Stimulated activated CD8-positive, alpha-beta memory T cell treated with anti-CD3 and anti-CD28 coated beads, Interleukin-7, amount 100 ng/mL, for 4 hours (primary cell): ENCODE data around the gene PNPLA2.

Experiments
- DNase-seq, 2 donors: peaks; one replicate each; pipeline ENCODE4 v3.0.0-alpha.2; 2020; ENCODE audit warnings: low read depth in 2 of 2

PNPLA2 gene

DNA sequence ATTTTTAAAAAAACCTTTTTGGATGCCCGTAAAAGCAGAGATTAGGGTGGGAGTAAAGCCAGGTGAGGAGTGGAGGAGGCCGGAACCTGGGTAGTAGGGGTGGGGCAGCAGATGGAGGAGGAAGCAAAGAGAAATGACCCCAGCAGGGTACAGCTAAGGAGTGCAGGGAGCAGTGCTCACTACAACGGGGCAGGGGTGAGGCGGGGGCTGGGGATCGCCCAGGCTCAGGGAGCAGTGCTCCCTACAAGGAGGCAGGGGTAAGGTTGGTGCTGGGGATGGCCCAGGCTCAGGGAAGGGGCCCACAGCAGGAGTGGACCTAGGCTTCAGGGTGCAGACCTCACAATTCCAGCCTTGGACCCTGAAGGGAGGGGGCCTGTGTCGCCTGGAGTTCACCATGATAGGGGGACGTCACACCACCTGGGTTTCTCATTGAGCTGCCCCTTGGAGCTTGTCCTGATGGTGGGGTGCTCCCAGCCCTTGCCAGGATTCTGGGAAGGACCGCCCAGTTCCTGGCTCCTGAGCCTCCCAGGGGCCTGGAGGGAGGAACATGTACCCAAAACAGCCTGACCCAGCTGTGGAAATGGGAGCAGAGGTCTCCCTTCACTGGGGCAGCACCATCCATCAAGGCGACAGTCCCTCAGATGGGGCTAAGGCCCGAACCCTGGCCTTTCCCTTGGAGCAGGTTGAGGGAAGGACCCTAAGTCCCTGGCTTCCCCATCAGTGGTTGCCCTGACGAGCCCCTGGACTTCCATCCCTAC, 2.9 kb upstream of the PNPLA2 start:
- DNase-seq, result no peak

DNA sequence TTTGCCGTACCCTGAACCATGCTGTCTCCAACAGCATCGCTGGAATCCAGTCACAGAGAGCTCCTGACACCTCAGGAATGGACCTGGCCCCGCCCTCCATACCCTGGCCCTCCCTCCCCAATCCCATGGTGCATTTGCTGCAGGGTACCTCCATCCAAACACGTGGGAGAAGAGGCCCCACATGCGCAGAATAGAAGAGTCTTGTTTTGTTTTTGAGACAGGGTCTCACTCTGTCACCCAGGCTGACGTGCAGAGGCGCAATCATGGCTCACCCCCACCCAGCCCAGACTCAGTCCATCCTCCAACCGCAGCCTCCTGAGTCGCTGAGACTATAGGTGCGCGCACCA, 2.3 kb upstream of the PNPLA2 start:
- no peak for DNase-seq

DNA sequence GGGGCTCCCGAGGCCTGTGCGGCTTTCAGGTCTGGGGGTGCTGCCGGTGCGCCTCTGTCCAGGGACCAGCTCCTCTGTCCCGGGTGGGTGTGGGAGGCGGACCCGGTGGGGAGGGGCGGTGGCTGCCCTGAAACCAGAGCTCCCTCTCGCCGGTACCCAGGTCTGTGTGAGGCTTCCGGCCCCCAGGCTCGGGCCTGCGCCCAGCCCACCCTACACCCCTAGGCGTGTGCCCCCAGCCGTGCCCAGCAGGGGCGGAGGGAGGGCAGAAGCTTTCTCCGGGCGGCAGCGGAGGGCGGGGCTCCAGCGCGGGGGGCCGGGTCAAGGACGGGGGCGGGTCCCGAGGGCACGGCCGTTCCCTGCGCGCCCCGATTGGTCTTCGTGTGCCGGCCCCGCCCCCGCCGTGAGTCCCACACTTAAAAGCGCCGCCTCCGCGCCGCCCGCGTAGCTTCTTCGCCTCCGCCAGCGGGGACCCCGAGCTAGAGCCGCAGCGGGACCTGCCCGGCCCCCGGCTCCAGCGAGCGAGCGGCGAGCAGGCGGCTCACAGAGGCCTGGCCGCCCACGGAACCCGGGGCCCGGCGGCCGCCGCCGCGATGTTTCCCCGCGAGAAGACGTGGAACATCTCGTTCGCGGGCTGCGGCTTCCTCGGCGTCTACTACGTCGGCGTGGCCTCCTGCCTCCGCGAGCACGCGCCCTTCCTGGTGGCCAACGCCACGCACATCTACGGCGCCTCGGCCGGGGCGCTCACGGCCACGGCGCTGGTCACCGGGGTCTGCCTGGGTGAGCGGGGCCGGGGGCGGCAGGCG, 616 bp downstream of the PNPLA2 start:
- DNase-seq, result peak; percentile 83 to 93

DNA sequence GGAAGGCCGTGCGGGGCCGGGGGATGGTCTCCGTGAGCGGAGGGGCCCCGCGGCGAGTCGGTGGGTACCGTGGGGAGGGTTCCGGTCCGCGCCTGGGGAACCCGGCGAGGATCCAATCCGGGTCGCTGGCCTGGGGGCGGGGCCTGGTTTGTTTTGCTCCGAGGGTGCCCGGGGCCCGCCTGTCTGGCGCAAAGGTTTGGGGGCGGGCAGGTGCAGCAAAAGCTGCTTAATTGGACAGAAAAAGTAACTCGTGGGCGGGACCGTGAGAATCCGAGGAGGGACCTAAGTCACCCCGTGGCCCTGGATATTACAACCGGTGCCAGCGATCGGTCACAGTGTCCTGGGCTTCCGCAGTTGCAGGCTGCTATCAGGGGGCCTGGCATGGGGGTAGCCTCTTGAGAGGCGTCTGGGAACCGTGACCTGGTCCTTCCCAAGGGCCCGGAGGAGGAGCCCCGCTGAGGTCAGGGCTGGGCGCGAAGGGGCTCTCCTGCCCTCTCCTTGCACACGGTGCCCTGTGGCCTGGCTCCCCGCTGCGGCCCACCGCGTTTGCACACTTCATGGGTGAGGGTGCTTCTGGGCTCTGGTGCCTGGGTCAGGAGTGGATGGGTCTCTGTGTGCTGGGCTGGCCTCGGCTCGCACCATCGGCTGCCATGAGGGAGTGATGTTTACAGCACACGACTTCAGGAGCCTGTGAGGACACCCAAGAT, 1.4 kb downstream of the PNPLA2 start:
- DNase-seq, result peak; percentile 86 to 91

DNA sequence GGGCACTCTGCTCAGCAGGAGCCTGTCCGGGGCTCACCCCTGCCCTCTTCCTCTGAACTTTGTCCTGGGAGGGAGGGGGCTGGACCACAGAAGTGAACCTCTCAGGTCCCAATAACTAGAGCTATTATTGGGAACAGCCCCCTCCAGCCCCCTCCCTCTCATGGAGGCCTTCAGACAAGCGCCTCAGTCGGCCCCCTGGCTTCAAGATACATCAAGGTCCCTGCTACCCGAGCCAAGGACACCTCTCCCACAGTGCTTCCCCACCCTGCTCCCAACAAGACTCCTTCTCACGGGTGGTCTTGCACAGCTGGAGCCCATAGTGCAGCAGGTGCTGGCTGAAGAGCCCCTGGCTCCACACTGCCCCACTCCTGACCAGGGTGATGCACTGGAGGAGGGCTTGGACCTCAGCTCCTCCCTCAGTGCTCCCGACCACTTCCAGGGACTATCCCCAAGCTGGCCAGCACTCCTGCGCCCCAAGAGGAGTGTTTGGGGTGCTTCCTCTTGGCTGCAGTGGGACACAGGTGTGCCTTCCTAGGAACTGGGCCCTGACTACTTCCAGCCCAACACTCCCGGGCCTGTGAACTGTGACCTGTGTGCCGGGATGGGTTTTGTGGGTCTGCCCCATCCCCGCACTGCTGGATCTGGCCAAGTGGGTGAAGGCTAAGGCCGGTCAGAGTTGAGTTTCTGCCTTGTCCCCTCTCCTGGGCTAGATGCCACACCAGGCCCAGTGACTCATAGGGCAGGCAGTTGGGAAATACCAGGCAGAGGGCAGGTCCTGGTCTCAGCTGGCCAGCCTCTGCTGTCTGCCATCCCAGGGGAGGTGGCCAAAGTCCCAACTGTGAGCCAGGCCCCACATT, 2.2 kb downstream of the PNPLA2 start:
- no peak for DNase-seq

DNA sequence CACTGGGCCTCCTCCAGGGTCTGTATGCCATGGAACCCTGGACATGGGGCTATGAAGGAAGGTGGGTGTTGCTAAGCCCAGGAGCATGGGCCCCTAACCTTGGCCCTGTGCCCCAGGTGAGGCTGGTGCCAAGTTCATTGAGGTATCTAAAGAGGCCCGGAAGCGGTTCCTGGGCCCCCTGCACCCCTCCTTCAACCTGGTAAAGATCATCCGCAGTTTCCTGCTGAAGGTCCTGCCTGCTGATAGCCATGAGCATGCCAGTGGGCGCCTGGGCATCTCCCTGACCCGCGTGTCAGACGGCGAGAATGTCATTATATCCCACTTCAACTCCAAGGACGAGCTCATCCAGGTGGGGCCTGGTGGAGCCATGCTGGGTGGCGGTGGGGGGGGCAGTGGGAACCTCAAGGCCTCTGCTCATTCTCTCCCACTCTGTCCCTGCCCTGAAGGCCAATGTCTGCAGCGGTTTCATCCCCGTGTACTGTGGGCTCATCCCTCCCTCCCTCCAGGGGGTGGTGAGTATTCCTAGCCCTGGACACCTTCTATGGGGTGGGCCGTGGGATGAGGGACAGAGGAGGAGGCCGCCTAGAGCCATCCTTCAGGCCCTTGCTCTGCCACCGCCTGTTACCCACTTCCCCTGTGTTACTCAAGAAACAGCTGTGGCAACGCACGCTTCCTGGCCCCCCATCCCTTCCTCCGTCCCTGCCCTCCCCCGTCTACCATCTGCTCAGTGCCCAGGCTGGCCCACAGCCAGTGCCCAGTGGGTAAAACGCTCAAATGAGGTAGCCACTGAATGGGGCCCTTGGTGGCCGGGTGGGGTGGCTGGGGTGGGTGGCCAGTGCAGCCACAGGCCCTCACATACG, 3.0 kb downstream of the PNPLA2 start:
- DNase-seq, result no peak

DNA sequence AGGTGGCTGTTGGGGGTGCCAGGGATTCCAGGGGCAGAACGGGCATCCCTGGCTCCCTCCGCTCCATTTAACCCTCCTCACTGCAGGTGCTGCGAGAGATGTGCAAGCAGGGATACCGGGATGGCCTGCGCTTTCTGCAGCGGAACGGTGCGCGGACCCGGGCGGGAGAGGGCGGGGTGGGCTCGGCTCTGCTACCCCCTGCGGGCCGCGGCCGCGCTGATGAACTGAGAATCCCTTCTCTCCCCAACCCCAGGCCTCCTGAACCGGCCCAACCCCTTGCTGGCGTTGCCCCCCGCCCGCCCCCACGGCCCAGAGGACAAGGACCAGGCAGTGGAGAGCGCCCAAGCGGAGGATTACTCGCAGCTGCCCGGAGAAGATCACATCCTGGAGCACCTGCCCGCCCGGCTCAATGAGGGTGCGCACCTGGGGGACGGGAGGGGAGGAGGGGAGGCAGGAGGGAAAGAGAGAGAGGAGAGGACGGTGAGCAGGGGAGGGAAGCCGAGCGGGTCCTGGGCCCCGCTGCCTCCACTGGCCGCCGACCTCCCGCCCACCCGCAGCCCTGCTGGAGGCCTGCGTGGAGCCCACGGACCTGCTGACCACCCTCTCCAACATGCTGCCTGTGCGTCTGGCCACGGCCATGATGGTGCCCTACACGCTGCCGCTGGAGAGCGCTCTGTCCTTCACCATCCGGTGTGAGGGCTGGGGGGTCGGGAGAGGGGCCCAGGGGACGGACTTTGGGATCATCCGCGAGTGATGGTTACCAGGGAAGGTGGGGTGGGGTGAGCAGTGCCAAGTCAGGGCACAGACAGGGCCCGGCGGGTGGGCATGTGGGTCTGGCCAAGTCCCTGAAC, 5.0 kb downstream of the PNPLA2 start:
- no peak for DNase-seq

DNA sequence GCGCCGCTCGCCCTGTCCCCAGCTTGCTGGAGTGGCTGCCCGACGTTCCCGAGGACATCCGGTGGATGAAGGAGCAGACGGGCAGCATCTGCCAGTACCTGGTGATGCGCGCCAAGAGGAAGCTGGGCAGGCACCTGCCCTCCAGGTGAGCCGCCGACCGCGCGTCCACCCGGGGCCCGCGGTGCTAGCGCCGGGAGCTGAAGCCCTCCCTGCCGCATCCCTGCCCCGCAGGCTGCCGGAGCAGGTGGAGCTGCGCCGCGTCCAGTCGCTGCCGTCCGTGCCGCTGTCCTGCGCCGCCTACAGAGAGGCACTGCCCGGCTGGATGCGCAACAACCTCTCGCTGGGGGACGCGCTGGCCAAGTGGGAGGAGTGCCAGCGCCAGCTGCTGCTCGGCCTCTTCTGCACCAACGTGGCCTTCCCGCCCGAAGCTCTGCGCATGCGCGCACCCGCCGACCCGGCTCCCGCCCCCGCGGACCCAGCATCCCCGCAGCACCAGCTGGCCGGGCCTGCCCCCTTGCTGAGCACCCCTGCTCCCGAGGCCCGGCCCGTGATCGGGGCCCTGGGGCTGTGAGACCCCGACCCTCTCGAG, 5.7 kb downstream of the PNPLA2 start:
- DNase-seq, result no peak

DNA sequence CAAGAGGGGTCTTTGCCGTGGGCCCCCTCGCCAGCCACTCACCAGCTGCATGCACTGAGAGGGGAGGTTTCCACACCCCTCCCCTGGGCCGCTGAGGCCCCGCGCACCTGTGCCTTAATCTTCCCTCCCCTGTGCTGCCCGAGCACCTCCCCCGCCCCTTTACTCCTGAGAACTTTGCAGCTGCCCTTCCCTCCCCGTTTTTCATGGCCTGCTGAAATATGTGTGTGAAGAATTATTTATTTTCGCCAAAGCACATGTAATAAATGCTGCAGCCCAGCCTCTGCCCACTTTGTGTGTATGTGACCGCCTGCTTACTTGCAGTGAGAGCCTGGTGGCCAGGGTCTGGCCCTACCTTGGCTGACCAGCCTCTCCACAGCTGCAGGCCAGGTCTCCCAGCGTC, 6.2 kb downstream of the PNPLA2 start:
- no peak for DNase-seq

DNA sequence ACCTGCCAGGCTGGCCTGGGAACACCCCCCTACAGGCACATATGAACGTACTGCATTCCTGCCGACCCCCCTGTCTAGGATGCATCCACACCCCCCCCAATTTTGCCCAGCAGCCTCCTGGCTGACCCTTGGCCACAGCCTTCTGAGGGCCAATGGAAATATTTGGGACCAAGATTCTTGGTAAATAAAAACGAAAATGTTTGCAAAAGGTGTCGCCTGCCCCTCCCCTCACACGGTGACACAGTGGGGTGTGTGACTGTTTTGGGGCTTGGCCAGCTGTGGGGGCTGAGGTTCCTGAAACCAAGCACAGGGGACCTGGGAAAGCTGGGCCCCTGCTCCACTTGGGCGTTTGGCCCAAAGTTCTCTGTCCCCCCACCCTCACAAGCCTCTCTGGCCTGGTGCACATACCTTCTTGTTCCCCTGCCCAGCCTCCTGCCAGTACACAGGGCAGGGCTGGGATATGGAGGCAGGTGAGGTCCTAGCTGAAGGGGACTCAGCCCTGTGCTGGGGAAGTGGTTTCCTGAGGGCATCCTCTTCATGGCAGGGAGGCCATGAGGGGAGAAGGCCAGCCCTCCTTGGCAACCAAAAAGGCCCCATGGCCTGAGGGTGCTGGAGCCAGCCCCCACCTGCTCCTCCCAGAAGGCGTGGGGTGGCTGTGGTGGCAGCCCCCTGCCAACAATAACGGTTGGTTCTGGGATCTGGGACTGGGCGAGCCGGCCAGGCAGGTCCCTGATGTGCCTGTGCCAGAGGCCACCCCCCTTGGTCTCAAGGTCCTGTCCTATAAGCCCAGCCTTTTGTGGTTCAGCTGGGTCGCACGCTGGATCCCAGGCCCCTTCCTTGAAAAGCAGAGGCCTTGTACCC, 6.9 kb downstream of the PNPLA2 start:
- no peak for DNase-seq

DNA sequence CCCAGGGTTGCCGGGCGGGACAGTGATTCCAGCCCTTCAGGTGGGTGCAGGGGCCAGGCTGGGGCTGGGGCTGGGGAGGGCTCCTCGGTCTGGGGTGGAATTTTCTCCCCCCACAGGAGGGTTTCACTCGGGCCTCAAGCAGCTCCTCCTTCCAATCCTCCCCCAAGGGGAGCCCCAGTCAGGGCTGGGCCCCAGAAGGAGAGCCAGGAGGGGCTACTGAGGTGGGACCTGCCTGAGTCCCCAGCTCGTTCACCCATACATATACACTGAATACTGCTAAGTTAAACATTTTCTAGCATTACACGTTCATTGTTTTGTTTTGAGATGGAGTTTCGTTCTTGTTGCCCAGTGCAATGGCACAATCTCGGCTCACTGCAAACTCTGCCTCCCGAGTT, 7.5 kb downstream of the PNPLA2 start:
- DNase-seq, result no peak

DNA sequence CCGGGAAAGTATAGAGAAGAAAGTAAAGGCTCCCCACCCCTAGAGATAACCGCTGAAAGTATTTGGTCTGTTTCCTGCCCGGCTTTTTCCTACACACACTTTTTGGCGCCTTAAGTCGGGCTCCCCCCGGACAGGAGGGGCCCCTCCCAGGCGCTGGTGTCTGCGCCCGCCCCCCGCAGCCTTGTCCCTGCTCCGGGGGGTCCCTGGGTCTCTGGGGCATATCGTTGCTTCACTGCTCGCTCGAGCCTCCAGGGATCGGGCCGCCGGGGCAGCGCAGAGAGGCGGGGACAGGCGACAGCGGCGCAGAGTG, 8.1 kb downstream of the PNPLA2 start:
- DNase-seq, result no peak

DNA sequence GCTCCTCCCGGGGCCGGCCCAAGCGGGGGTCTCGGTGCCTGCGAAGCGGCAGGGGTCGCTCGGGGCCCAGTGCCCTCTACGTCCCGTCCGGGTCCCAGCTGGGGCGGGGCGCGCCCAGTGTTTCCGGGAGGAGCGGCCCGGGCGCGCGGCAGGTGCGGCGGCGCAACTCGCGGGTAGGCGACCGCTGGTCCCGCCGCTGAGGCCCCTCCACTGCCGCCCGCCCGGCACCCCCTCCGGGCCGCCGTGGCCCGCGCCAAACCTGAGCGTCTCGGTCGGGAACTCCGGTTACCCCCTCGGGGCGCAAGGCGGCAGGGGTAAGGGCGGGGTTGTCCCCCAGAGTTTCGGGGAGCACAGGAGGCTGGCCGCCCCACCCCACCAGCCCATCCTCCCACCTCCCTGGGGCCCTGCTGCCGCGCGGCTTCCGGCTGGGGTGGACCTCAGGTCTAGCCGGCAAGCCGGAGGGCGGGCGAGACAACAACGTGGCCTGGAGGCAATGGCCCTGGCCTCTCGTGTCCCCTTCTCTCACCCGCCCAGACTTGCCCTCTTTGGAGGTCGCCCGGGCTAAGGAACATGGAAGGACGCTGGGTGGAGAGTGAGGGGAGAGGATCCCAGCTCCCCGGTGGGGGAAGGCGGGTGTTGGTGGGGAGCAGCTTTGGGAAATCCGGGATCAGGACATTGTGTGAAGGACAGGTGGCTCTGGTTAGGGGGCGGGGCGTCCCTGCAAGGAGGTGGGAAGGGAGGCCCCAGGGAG, 8.6 kb downstream of the PNPLA2 start:
- DNase-seq, result no peak

DNA sequence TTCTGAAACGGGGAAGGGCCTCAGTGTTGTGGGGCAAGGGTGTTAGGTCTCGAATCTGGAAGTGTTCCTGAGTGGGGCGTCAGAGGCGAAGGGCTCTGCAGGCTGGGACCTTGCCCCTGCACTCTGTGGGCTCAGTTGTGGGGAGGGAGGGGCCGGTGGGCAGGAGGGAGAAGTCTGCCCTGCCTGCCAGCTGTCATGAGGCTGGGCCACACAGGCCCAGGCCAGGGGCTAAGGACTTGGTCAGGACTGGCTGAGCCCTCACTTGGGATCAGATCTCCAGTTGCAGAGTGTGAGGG, 9.1 kb downstream of the PNPLA2 start, which contains the start of gene CRACR2B:
Gene CRACR2B (plus strand): TSS at position 23 of the 296 bp plus-strand sequence. CDS start 689 bp downstream, outside the sequence.
- DNase-seq, result no peak

DNA sequence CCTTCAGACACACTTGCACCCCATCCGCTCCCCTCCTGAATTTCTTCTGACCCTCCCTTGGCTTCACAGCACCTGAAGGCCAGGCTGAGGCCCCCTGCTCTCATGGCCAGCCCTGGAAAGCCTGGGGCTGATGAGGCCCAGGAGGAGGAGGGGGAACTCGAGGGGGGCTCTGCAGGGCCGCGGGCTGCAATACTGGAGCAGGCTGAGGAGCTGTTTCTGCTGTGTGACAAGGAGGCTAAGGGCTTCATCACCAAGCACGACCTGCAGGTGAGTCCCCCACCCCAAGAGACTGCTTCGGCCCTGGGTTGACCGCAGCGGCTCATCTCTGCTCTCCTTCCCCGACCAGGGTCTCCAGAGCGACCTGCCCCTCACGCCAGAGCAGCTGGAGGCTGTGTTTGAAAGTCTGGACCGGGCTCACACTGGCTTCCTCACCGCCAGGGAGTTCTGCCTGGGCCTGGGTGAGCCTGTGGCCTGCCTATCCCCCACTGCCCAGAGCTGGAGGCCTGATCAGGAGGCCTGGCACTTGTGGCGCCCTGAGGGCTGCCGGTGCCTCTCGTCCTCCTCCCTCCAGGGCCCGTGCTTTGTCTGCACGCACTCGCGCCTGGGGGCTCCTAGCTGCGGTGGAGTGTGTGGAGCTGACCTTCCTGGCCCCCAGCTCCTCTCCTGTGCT, 9.9 kb downstream of the PNPLA2 start:
- no peak for DNase-seq

DNA sequence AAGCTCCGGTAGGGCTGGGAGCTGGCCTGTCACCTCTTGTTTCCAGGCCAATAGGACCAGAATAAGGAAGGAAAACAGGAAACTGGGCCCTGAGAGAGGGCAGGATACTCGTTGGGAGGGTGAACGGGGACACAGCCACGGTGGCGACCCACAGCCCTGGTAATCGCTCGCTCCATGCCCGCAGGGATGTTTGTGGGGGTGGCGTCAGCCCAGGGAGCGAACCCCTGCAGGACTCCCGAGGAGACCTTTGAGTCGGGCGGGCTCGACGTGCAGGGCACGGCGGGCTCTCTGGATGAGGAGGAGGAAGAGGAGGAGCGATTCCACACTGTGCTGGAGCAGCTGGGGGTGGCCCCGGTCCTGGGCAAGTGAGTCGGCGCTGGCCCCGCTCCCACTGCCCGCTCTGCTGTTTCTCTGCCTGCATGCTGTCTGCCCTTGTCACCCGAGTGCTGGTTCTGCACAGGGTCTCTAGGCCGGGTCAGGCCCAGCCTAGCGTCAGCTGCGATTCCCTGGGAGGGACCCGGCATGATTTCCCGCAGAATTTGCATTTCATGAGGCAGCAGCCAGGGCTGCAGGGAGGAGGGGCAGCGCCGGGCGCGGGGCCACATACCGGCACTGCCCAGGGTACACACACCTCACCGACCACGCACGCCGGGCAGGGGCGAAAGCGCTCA, 10.6 kb downstream of the PNPLA2 start:
- no peak for DNase-seq

DNA sequence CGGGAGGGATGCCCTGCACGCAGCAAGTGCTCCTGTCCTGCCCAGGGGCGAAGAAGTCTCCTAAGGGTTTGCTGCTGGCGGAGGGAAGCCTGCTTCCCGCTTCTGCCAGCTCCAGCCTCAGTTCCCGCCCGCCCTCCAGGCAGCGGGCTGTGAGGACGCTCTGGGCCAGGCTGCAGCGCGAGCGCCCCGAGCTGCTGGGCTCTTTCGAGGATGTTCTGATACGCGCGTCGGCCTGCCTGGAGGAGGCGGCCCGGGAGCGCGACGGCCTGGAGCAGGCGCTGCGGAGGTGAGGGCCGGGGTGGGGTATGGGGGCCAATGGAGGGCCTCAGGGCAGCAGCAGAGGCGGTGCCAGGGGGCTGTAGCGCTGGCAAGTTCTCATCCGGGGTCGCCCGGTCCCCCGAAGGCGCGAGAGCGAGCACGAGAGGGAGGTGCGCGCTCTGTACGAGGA, 11.2 kb downstream of the PNPLA2 start:
- no peak for DNase-seq
